Measurements from ENCODE around the gene SPATA2L.

The SPATA2L gene

GRCh38 chr16:89653656-89654295 lies 47.7 kb downstream of the SPATA2L start:
- no peak for DNase-seq

GRCh38 chr16:89651584-89651983 lies 49.9 kb downstream of the SPATA2L start:
- no peak for DNase-seq

GRCh38 chr16:89646906-89647305 lies 54.6 kb downstream of the SPATA2L start:
- DNase-seq: no peak
